Measurements from ENCODE around the gene POLG.

Gene POLG

GRCh38 chr15:89377024-89377841 is 42.6 kb upstream of the POLG start:
- H3K27ac ChIP-seq (ENCODE audit: low read depth, low read length), result no peak overlapping the region
- no peak overlapping the region for H3K4me3 ChIP-seq (ENCODE audit: low read depth in 1 of 2, low read length in 2 of 2)
- H3K4me1 ChIP-seq (ENCODE audit: control insufficient read depth in 1 of 2, insufficient read depth in 2 of 2, low read length in 2 of 2), result peaks cover 0 to 11% of the 10 kb centered on the region in 2 donors
- no peaks in the 10 kb centered on the region for H3K36me3 ChIP-seq (ENCODE audit: control insufficient read depth in 1 of 2, insufficient read depth in 2 of 2, low read length in 2 of 2)
- H3K27me3 ChIP-seq (ENCODE audit: control insufficient read depth in 1 of 2, insufficient read depth in 2 of 2, low read length in 2 of 2), result peaks cover 91 to 92% of the 10 kb centered on the region in 2 donors
- no peak overlapping the region for H3K9ac ChIP-seq (ENCODE audit: low read depth in 1 of 2, low read length in 2 of 2)
- no peaks in the 10 kb centered on the region for H3K9me3 ChIP-seq (ENCODE audit: control insufficient read depth in 1 of 2, low read length in 2 of 2)

GRCh38 chr15:89376388-89376787 is 41.8 kb upstream of the POLG start:
- Histone ChIP-seq H3K9me3 (ENCODE audit: control insufficient read depth in 1 of 2, low read length in 2 of 2) (no peaks in the 10 kb centered on the region), H3K36me3 (ENCODE audit: control insufficient read depth in 1 of 2, insufficient read depth in 2 of 2, low read length in 2 of 2) (no peaks in the 10 kb centered on the region), H3K27ac (ENCODE audit: low read depth, low read length) (no peak overlapping the region), H3K4me1 (ENCODE audit: control insufficient read depth in 1 of 2, insufficient read depth in 2 of 2, low read length in 2 of 2) (peaks cover 0 to 11% of the 10 kb centered on the region in 2 donors), H3K9ac (ENCODE audit: low read depth in 1 of 2, low read length in 2 of 2) (no peak overlapping the region), H3K4me3 (ENCODE audit: low read depth in 1 of 2, low read length in 2 of 2) (no peak overlapping the region), H3K27me3 (ENCODE audit: control insufficient read depth in 1 of 2, insufficient read depth in 2 of 2, low read length in 2 of 2) (peaks cover 92% of the 10 kb centered on the region in 2 donors)

GRCh38 chr15:89375093-89376005 is 40.7 kb upstream of the POLG start:
- Histone ChIP-seq H3K9ac (ENCODE audit: low read depth in 1 of 2, low read length in 2 of 2) (no peak overlapping the region), H3K4me1 (ENCODE audit: control insufficient read depth in 1 of 2, insufficient read depth in 2 of 2, low read length in 2 of 2) (peaks cover 8 to 11% of the 10 kb centered on the region in 2 donors), H3K27ac (ENCODE audit: low read depth, low read length) (no peak overlapping the region), H3K9me3 (ENCODE audit: control insufficient read depth in 1 of 2, low read length in 2 of 2) (no peaks in the 10 kb centered on the region), H3K36me3 (ENCODE audit: control insufficient read depth in 1 of 2, insufficient read depth in 2 of 2, low read length in 2 of 2) (no peaks in the 10 kb centered on the region), H3K4me3 (ENCODE audit: low read depth in 1 of 2, low read length in 2 of 2) (no peak overlapping the region), H3K27me3 (ENCODE audit: control insufficient read depth in 1 of 2, insufficient read depth in 2 of 2, low read length in 2 of 2) (peaks cover 91 to 93% of the 10 kb centered on the region in 2 donors)

DNA sequence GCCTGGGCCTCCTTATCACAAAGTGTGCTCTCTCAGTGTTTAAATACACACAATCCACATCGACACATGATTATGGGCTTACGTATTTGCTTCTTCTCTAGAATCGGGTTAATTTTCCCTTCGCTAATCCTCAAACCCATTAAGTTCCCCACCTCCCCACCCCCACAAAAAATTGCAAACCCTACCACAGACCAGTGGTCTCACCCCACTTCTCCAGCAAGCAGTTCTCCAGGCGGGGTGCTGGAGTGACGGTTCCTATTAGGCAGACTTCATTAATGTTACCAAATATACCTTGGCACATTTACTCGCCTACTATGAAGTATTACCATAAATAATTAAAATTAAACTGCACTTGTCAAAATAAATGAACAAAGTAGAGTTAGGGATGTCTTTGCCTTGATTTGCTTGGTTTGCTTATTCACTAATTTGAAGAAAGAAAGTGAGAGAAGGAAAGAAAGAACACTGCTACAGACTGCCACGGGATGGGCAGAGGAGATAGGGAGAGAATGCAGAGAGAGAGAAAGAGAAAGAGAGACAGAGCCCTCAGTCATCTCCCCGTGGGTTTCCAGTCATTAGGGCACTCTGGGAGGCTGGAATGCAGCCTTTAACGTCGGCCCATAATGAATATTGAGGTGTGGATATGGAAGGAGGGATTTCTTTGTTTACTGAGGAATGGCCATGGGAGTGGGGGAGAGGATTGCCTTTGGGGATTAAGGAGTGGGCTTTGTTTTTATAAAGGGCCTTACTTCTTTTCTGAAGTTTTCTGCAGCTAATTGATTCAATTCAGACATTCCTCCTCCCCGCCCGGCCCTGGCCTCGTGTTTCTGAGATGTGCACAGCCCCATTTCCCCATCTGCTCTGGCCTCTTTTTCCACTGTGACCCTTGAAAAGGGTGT is 39.7 kb upstream of the POLG start:
- Histone ChIP-seq H3K36me3 (ENCODE audit: control insufficient read depth in 1 of 2, insufficient read depth in 2 of 2, low read length in 2 of 2) (no peaks in the 10 kb centered on the region), H3K4me3 (ENCODE audit: low read depth in 1 of 2, low read length in 2 of 2) (no peak overlapping the region), H3K27ac (ENCODE audit: low read depth, low read length) (no peak overlapping the region), H3K4me1 (ENCODE audit: control insufficient read depth in 1 of 2, insufficient read depth in 2 of 2, low read length in 2 of 2) (peaks cover 8 to 11% of the 10 kb centered on the region in 2 donors), H3K9ac (ENCODE audit: low read depth in 1 of 2, low read length in 2 of 2) (no peak overlapping the region), H3K9me3 (ENCODE audit: control insufficient read depth in 1 of 2, low read length in 2 of 2) (no peaks in the 10 kb centered on the region), H3K27me3 (ENCODE audit: control insufficient read depth in 1 of 2, insufficient read depth in 2 of 2, low read length in 2 of 2) (peaks cover 92 to 93% of the 10 kb centered on the region in 2 donors)

DNA sequence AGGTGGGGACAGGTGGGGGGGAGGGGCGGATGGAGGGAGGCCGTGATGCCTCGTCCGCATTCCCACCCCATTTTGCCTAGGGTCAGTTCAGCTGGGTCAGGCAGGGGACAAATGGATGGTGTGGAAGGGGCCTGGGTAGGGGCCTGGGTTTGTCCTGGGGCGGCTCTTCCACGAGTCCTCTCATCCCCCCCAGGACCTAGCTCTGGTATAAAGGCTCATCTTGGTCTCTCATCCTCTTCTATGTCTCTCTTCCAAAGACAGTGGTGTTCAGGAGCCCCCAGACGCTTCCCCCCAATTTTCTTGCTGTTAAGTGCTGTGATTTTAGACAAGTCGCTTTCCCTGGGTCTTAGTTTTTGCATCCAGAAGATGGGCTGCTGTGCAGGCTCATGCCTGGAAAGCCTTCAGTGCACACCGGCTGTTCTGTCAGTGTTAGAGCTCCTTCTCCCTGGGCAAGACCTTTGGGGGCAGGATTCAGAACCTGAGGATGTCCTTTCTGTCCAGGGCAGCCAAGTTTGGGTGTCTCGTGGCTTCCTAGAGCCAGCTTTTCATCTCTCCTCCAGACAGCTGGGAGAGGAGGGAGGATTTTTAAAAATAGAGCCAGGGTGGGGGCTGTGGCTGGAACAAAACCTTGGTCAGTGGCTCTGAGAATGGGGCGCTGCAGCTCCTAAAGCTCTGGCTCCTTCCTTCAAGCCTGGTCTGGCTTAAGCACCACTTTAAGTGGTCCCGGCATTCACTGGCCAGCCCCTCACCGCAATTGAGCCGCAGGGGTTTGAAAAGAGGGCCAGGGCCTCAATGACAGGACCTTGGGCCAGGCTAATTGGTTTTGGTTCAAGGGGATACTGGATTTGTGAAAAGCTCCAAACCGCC is 37.7 kb upstream of the POLG start:
- Histone ChIP-seq H3K4me1 (ENCODE audit: control insufficient read depth in 1 of 2, insufficient read depth in 2 of 2, low read length in 2 of 2) (peaks cover 0 to 11% of the 10 kb centered on the region in 2 donors), H3K36me3 (ENCODE audit: control insufficient read depth in 1 of 2, insufficient read depth in 2 of 2, low read length in 2 of 2) (no peaks in the 10 kb centered on the region), H3K9me3 (ENCODE audit: control insufficient read depth in 1 of 2, low read length in 2 of 2) (no peaks in the 10 kb centered on the region), H3K9ac (ENCODE audit: low read depth in 1 of 2, low read length in 2 of 2) (no peak overlapping the region), H3K27me3 (ENCODE audit: control insufficient read depth in 1 of 2, insufficient read depth in 2 of 2, low read length in 2 of 2) (peaks cover 90 to 97% of the 10 kb centered on the region in 2 donors), H3K4me3 (ENCODE audit: low read depth in 1 of 2, low read length in 2 of 2) (no peak overlapping the region), H3K27ac (ENCODE audit: low read depth, low read length) (no peak overlapping the region)

DNA sequence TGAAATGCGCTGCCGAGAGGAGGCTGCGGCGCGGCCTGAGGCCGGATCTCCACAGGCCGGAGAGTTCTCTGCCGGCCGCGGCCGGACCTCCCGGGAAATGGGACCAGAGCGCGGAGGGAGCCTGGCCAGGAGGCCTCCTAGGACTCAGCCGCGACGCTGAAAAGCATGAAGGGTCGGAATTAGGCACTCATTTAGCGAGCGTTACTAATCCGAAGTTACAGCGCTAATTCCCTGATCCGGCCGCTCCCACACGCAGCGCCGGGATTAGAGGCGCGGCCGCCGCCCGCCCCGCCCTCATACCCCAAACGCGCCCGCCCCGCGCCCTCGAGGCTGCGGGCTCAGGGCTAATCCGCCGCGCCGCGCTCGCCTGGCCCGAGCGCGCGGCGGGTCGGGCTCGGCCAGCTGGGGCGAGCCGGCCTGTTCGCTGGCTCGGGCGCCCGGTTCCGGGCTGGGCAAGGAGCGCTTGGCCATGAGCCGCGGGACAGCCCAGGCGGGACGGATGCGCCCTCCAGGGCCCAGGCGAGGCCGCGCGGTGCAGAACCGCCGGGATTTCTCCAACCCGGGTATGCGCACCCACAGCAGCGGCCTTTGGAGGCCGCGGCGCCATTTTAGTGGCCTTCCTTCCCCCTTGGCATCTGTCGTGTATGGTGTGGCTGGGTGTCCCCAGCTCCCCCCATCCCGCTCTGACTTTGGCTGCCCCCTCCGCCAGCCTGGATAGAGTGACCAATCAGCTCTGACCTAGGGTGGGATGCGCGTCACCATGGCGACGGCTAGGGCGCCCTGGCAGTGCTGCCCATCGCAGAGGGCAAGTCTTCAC is 36.8 kb upstream of the POLG start:
- no peak overlapping the region for H3K9ac ChIP-seq (ENCODE audit: low read depth in 1 of 2, low read length in 2 of 2)
- H3K27me3 ChIP-seq (ENCODE audit: control insufficient read depth in 1 of 2, insufficient read depth in 2 of 2, low read length in 2 of 2), result peaks cover 90 to 97% of the 10 kb centered on the region in 2 donors
- peaks cover 0 to 13% of the 10 kb centered on the region in 2 donors for H3K4me1 ChIP-seq (ENCODE audit: control insufficient read depth in 1 of 2, insufficient read depth in 2 of 2, low read length in 2 of 2)
- H3K9me3 ChIP-seq (ENCODE audit: control insufficient read depth in 1 of 2, low read length in 2 of 2), result no peaks in the 10 kb centered on the region
- no peak overlapping the region for H3K4me3 ChIP-seq (ENCODE audit: low read depth in 1 of 2, low read length in 2 of 2)
- no peaks in the 10 kb centered on the region for H3K36me3 ChIP-seq (ENCODE audit: control insufficient read depth in 1 of 2, insufficient read depth in 2 of 2, low read length in 2 of 2)
- H3K27ac ChIP-seq (ENCODE audit: low read depth, low read length), result no peak overlapping the region

DNA sequence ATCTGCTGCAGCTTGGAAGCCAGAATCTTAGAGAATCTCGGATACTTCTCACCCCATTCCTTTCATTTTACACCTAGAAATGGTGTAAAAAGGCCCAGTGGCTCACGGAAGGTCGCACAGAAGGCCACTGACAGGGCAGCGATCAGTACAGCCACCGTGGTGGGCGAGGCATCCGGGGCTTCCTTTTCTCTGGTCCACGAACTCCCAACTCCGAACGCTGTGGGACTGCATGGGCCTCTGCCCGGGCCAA is 36.3 kb upstream of the POLG start:
- Histone ChIP-seq H3K9me3 (ENCODE audit: control insufficient read depth in 1 of 2, low read length in 2 of 2) (no peaks in the 10 kb centered on the region), H3K27ac (ENCODE audit: low read depth, low read length) (no peak overlapping the region), H3K4me1 (ENCODE audit: control insufficient read depth in 1 of 2, insufficient read depth in 2 of 2, low read length in 2 of 2) (peaks cover 0 to 13% of the 10 kb centered on the region in 2 donors), H3K27me3 (ENCODE audit: control insufficient read depth in 1 of 2, insufficient read depth in 2 of 2, low read length in 2 of 2) (peaks cover 92 to 99% of the 10 kb centered on the region in 2 donors), H3K9ac (ENCODE audit: low read depth in 1 of 2, low read length in 2 of 2) (no peak overlapping the region), H3K4me3 (ENCODE audit: low read depth in 1 of 2, low read length in 2 of 2) (no peak overlapping the region), H3K36me3 (ENCODE audit: control insufficient read depth in 1 of 2, insufficient read depth in 2 of 2, low read length in 2 of 2) (no peaks in the 10 kb centered on the region)

DNA sequence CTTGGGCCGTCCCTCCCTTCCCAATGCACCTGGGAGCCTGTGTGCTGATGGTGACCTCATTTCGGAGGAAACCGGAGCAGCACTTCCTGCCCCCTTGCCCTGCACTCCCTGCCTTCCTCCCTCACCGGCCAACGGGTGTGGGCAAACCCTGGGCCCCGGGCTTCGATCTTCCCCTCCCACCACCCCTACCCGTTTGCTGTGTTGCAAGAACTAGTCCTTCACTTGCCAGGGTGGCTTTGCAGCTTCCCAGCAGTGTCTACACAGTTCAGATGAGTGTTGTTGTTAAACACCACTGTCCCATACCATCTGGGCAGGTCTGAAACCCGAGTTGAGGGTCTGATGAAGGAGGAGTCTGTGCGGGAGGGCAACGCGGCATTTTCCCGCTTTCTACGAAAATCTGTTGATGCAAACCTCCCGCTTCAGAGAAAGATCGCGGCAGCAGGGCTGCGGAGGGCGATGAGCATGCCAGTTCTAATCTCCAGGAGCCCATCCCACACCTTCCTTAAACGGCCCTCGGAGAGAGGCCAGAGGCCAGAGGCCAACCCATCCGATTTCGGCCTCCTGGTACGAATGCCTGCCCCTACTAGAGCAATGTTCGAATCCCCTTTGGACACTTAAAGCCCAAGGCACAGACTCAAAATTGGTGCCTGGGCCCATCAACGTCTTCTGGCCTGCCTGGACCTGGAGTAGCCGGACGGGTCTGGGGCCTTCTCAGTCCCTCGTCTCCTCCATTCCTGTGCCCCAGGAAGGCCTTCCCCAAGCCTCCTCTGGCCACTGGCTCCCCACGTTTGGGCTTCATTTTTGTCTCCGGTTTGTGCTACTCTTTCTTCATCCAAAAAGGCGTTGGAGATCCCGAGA is 35.7 kb upstream of the POLG start:
- Histone ChIP-seq H3K27me3 (ENCODE audit: control insufficient read depth in 1 of 2, insufficient read depth in 2 of 2, low read length in 2 of 2) (peaks cover 91 to 98% of the 10 kb centered on the region in 2 donors), H3K36me3 (ENCODE audit: control insufficient read depth in 1 of 2, insufficient read depth in 2 of 2, low read length in 2 of 2) (no peaks in the 10 kb centered on the region), H3K27ac (ENCODE audit: low read depth, low read length) (no peak overlapping the region), H3K9ac (ENCODE audit: low read depth in 1 of 2, low read length in 2 of 2) (no peak overlapping the region), H3K4me1 (ENCODE audit: control insufficient read depth in 1 of 2, insufficient read depth in 2 of 2, low read length in 2 of 2) (peaks cover 0 to 13% of the 10 kb centered on the region in 2 donors), H3K9me3 (ENCODE audit: control insufficient read depth in 1 of 2, low read length in 2 of 2) (no peaks in the 10 kb centered on the region), H3K4me3 (ENCODE audit: low read depth in 1 of 2, low read length in 2 of 2) (no peak overlapping the region)

Data from duodenal mucosa (tissue), 2 donors.